ENCODE data around the gene SCN11A.
"Not testable (repeated sequence)": the region's sequence is repeated elsewhere in the genome, so short reads cannot be mapped to it uniquely, and the experiment has no call there.

The SCN11A gene

GRCh38 chr3:39064646-39065045 is 12.9 kb upstream of the SCN11A start:
- no peak for DNase-seq

GRCh38 chr3:39063143-39063542 is 11.4 kb upstream of the SCN11A start:
- DNase-seq, result no peak

- DNase-seq, result no peak
Observed at GRCh38 chr3:39062180-39062579, 10.4 kb upstream of the SCN11A start.

GRCh38 chr3:39061228-39061627 is 9.5 kb upstream of the SCN11A start:
- not testable (repeated sequence) for DNase-seq

GRCh38 chr3:39056151-39056550 is 4.4 kb upstream of the SCN11A start:
- no peak for DNase-seq

GRCh38 chr3:39053696-39054095 is 2.0 kb upstream of the SCN11A start:
- DNase-seq, result no peak

GRCh38 chr3:39052583-39052982 is 839 bp upstream of the SCN11A start:
- DNase-seq, result no peak

GRCh38 chr3:39050029-39050428 is 1.7 kb downstream of the SCN11A start:
- no peak for DNase-seq

GRCh38 chr3:39038165-39038564 is 13.6 kb downstream of the SCN11A start:
- DNase-seq, result no peak

- DNase-seq, result no peak
Observed at GRCh38 chr3:39029556-39029955, 22.2 kb downstream of the SCN11A start.

- no peak for DNase-seq
Observed at GRCh38 chr3:39028546-39028945, 23.2 kb downstream of the SCN11A start.

GRCh38 chr3:39025222-39025970 is 26.3 kb downstream of the SCN11A start:
- DNase-seq, result no peak

GRCh38 chr3:39024497-39024896 is 27.2 kb downstream of the SCN11A start:
- DNase-seq, result no peak

GRCh38 chr3:39022286-39022630 is 29.5 kb downstream of the SCN11A start:
- no peak for DNase-seq

- DNase-seq, result no peak
Observed at GRCh38 chr3:39021465-39022285, 30.1 kb downstream of the SCN11A start.

- DNase-seq, result no peak
Observed at GRCh38 chr3:39021029-39021428, 30.7 kb downstream of the SCN11A start.

GRCh38 chr3:39019299-39019698 is 32.4 kb downstream of the SCN11A start:
- DNase-seq, result no peak

- no peak for DNase-seq
Observed at GRCh38 chr3:39015418-39015817, 36.3 kb downstream of the SCN11A start.

- DNase-seq, result no peak
Observed at GRCh38 chr3:39013921-39014509, 37.7 kb downstream of the SCN11A start.

GRCh38 chr3:39013289-39013688 is 38.5 kb downstream of the SCN11A start:
- DNase-seq, result no peak

- DNase-seq, result no peak
Observed at GRCh38 chr3:39011191-39011736, 40.5 kb downstream of the SCN11A start.

GRCh38 chr3:39005295-39005694 is 46.4 kb downstream of the SCN11A start:
- no peak for DNase-seq
